Lower leg skin (tissue), 3 donors: ENCODE data around the gene INPP4B.

Source experiments
- CTCF ChIP-seq, 3 donors: fragments of 450-650 bp; IDR thresholded peaks; one replicate each; pipeline ENCODE4 v1.5.1; 2016; ENCODE audit warnings: antibody characterized with exemption in 3 of 3, mild to moderate bottlenecking in 3 of 3, moderate library complexity in 2 of 3
- POLR2A ChIP-seq, 2 donors: fragments of 450-650 bp; IDR thresholded peaks; one replicate each; pipeline ENCODE4 v1.6.1; 2016 to 2017; ENCODE audit warnings: antibody characterized with exemption in 2 of 2, mild to moderate bottlenecking in 1 of 2, moderate library complexity in 1 of 2

GRCh38 chr4:141995056-141995455 is 851.0 kb downstream of the INPP4B start:
- TF ChIP-seq POLR2A (IDR thresholded peaks at IDR 0.05) (no peak), CTCF (IDR thresholded peaks at IDR 0.05) (no peak)
